GM19463 (cell line): ENCODE results near the gene DCDC2C.

ENCODE experiments used
- ATAC-seq: cut with Tn5 transposase; IDR thresholded peaks from one replicate; pipeline ENCODE4 v1.9.1; 2021; ENCODE audit warnings: mild to moderate bottlenecking, moderate library complexity; ENCODE audit not compliant: unreplicated experiment

The DCDC2C gene

GRCh38 chr2:3672861-3673678, 30.3 kb upstream of the DCDC2C start:
- no peak for ATAC-seq

DNA sequence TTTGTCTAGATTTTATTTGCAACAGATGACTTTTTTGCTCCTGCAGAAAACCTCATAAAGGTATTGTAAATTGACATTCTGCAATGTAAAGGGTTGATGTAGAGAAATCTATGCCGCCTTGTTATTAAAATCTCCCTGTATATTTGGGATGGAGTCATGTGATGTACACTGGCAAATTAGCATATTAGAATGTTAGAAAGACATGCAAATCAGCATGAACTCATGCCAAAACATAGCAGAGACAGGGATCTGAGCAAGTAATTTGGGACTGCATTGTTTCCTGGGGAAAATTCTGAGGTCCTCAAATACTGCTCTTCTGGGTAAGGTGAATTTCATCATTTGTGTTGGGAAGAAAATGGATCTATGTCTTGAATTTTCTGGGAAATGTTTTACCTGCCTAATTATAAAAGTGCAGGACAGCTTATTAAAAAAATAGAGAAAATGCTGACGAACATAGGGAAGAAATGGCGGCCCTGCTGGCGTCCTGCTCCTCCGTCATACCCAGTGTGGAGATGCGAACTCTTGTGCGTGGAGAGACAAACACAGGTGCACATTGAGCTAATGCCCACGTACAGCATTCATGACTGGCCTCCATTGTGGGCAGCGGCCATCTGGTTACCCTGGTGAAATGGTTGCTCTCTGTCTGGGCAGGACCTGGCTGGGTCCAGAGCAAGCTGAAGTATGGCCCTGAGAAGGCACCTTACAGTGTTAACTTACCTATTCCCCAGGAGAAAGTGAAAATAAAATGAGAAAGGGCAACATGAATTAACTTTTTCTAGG, 29.1 kb upstream of the DCDC2C start:
- no peak for ATAC-seq

DNA sequence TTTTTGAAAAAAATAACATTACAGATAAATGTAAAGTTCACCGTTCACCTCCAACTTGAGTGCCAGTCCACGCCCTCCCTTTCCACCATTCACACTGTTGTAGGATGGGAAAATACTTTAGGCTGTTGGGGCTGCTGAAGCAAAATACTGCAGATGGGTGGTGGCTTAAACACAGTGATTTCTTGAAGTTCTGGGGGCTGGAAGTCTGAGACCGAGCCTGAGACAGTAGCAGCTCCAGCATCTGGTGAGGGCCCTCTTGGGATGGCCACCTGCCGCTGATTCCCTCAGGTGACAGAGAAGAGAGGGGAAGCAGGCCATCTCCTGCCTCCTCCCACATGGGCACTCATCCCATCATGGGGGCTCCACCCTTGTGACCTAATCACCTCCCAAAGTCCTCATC, 27.7 kb upstream of the DCDC2C start:
- no peak for ATAC-seq

GRCh38 chr2:3677436-3677835, 25.9 kb upstream of the DCDC2C start:
- ATAC-seq: no peak

DNA sequence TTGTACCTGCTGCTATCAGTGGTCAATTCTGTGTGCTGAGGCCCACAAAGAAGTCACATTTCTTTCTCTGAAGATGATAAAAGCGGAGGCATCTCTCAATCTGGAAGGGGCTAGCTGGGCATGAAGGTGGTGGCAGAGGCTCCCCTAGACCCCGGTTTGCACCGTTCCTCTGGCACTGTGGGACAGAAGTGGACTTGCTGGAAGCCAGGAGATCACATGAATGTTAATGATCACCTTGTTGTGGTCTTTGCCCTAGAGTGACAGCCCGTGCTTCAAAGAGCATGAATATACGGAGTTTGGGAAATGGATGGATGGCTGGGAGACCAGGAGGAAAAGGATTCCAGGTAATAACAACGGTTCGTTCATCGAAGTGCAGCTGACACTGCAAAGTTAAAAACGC, 25.2 kb upstream of the DCDC2C start:
- no peak for ATAC-seq

DNA sequence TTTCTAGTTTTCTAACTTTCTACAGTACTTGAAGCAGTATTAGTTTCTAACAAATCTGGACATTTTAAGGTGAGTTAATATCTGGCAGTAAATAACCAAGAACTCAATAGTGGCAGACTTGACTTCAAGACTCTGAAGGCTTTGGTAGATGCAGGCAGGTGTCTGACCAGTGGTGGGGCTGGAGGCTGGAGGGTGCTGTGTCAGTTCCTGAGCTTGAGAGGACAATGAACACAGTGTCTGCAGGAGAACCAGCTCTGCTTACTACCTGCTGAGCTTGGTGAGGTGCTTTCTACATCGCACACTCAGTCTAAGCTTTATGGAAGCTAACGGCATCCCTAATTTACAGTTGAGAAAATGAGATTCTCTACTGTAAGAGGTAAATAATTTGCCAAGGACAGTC, 24.2 kb upstream of the DCDC2C start:
- no peak for ATAC-seq

DNA sequence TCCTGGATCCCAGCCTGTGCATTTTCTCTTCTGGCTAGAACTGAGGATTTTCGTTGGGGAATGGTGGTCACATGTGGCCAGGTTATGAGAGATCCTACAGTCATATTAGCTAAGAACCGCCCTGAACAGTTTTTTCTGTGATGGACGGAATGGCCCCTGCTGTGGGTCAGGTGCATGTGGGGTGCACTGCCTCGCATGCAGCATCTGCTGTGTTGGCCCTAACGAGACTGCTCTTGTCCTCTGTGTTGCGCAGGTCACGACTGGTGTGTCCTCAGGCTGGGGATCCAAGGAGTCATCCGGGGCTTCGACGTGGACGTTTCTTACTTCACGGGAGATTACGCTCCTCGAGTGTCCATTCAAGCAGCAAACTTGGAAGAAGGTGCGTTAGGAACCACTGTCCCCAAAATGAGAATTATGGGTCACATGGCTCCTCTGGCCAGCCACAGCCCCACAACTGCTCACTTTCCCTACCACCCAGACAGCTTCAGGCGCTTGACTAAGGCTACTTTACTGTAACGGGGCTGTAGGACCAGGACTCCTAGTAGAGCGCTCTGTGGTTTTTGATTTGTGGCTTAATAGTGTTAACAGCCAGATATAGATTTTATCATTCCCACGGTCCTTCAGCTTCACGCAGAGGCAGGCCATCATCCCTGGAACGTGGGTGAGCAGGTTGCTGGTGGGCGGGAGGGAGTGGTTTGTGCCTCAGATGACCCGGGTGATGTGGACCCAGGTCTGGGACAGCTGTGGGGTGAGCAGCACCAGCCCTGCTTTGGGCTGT, 23.6 kb upstream of the DCDC2C start:
- no peak for ATAC-seq

- ATAC-seq: no peak
Observed at GRCh38 chr2:3680548-3681345, 22.6 kb upstream of the DCDC2C start.

DNA sequence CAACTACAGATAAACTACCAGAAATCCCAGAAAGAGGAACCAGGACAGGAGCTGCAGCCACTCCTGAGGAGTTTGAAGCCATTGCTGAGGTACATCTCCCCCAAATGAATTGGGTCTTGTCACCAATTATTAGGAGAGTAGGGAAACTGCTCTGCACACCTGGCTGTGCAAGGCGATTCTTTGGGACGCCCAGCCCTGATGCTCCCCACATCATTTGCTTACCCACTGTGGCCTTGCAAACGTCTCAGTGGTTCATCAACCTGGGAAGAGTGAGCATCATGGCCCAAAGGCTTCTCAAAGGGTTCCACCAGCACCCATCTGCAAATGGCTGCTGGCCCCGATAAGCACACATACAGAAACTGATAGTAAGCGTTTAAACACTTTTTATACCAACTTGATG, 21.8 kb upstream of the DCDC2C start:
- ATAC-seq: no peak

GRCh38 chr2:3682811-3683210, 20.6 kb upstream of the DCDC2C start:
- no peak for ATAC-seq

GRCh38 chr2:3683748-3684454, 19.5 kb upstream of the DCDC2C start:
- no peak for ATAC-seq

DNA sequence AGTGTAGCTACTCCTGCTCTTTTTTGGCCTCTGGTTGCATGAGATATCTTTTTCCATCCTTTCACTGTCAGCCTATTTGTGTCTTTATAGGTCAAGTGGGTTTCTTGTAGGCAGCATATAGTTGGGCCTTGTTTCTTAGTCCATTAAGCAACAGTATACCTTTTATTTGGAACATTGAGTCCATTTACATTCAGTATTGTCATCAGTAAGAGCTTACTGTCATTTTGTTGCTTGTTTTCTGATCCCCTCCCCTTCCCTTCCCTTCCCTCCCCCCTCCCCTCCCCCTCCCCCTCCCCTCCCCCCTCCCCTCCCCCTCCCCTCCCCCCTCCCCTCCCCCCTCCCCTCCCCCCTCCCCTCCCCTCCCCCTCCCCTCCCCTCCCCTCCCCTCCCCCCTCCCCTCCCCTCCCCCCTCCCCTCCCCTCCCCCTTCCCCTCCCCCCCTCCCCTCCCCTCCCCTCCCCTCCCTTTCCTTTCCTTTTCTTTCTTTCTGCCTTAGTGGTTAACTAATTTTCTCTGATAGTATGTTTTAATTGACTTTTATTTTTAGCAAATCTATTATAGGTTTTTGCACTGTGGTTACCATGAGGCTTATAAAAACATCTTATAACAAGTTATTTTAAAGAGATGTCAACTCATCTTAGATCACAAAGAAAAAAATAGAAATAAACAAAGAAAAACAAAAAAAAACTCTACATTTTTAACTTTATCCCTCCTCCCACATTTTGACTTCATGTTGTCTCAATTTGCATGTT, 13.2 kb upstream of the DCDC2C start:
- no peak for ATAC-seq

DNA sequence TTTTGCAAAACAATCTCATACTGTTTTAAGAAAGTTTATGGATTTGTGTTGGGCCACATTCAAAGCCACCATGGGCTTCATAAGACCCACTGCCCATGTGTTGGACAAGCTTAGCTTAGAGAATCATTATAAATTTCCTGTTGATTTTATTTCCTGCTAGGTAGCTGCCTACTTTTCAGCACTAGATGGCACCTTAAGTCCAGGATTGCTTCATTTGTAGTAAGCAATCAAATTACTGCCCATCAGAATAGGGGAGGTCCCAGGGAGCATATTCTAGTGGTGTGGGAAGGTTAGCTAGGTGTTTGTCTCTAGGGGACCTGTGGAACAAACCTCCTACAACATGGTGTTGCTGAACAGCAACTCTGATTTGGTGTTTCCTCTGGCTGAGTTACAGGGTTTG, 11.0 kb upstream of the DCDC2C start:
- no peak for ATAC-seq

- ATAC-seq: no peak
Observed at GRCh38 chr2:3696545-3696944, 6.8 kb upstream of the DCDC2C start.

DNA sequence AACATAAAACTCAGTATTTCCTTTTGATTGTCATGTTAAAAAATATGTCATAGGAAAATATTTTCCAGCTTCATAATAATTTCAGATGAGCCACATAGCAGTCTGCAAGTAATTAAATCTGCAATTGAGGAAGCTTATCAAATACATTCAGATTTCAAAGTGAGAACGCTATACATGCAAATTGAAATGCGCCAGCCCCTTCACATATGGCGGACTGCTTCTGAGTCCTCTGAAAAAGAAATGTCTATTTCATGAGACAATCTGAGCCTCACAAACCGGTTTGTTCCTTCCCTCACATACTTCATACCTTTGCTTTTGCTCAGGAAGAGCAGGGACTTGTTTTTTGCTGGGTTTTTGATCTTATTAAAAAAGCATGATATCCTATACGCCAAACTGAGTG, 2.3 kb upstream of the DCDC2C start:
- no peak for ATAC-seq

GRCh38 chr2:3703757-3704355, 481 bp downstream of the DCDC2C start:
- ATAC-seq: no peak

- ATAC-seq: no peak
Observed at GRCh38 chr2:3704692-3705091, 1.3 kb downstream of the DCDC2C start.

- ATAC-seq: no peak
Observed at GRCh38 chr2:3705782-3706181, 2.4 kb downstream of the DCDC2C start.

- ATAC-seq: no peak
Observed at GRCh38 chr2:3706892-3707291, 3.5 kb downstream of the DCDC2C start.
